CD14-positive monocyte (primary cell): ENCODE data around the gene MED12L. TPM values are rescaled to one million over a fixed set of nuclear protein-coding genes. Genes with fewer than 3 reads are reported as not detected.

Experiments used
- DNase-seq, 3 donors: peaks; one replicate each; pipeline ENCODE4 v3.0.0-alpha.2; 2011 to 2022
- H2AFZ ChIP-seq: 2 replicates; pipeline ENCODE4 v1.6.0; 2012; ENCODE audit warnings: mild to moderate bottlenecking, low read depth, low read length, inconsistent platforms; ENCODE audit not compliant: insufficient read depth, poor library complexity, severe bottlenecking
- H3K27ac ChIP-seq, 2 donors: 1 replicate in 1 of 2; 2 replicates in 1 of 2; pipeline ENCODE4 v1.5.1; 2012 to 2013; ENCODE audit warnings: low read length in 2 of 2, control low read depth in 1 of 2, inconsistent platforms in 1 of 2, low read depth in 1 of 2, mild to moderate bottlenecking in 1 of 2
- H3K27me3 ChIP-seq, 2 donors: one replicate each; pipeline versions ENCODE4 v1.6.0 to v1.6.1; 2011 to 2013; ENCODE audit warnings: low read length in 2 of 2; ENCODE audit not compliant: control insufficient read depth in 2 of 2, insufficient read depth in 2 of 2
- H3K36me3 ChIP-seq, 2 donors: replicated peaks in 1 of 2; 1 replicate in 1 of 2; 2 replicates in 1 of 2; pipeline versions ENCODE4 v1.5.1 to v1.6.1; 2012 to 2013; ENCODE audit warnings: low read length in 2 of 2, control low read depth in 1 of 2, inconsistent platforms in 1 of 2, mild to moderate bottlenecking in 1 of 2; ENCODE audit not compliant: insufficient read depth in 2 of 2, control insufficient read depth in 1 of 2
- H3K4me1 ChIP-seq, 2 donors: 1 replicate in 1 of 2; 2 replicates in 1 of 2; pipeline versions ENCODE4 v1.5.1 to v1.6.1; 2012 to 2013; ENCODE audit warnings: low read length in 2 of 2, control low read depth in 1 of 2, inconsistent platforms in 1 of 2, mild to moderate bottlenecking in 1 of 2, moderate library complexity in 1 of 2; ENCODE audit not compliant: insufficient read depth in 2 of 2, control insufficient read depth in 1 of 2
- H3K4me2 ChIP-seq: replicated peaks from 2 replicates; pipeline ENCODE3; 2012; ENCODE audit warnings: low read length, moderate library complexity, mild to moderate bottlenecking; ENCODE audit not compliant: poor library complexity, severe bottlenecking; ENCODE audit errors: extremely low read depth
- H3K4me3 ChIP-seq, 3 experiments: fragments of 200-600 bp in 1 of 3; sonication (generic) in 1 of 3; replicated peaks in 1 of 3; 1 replicate in 2 of 3; 2 replicates in 1 of 3; pipeline ENCODE4 v1.5.1; 2011 to 2013; ENCODE audit warnings: low read length in 3 of 3, mild to moderate bottlenecking in 3 of 3, control low read depth in 2 of 3, low read depth in 2 of 3, inconsistent platforms in 1 of 3, moderate library complexity in 1 of 3
- H3K79me2 ChIP-seq: 2 replicates; pipeline ENCODE4 v1.6.0; 2012; ENCODE audit warnings: mild to moderate bottlenecking, control low read depth, inconsistent platforms, low read length, moderate library complexity; ENCODE audit not compliant: insufficient read depth
- H3K9ac ChIP-seq: 2 replicates; pipeline ENCODE4 v1.6.0; 2017; ENCODE audit warnings: low read length, mild to moderate bottlenecking; ENCODE audit not compliant: insufficient read depth, poor library complexity, severe bottlenecking
- H3K9me3 ChIP-seq, 2 donors: replicated peaks in 1 of 2; 1 replicate in 1 of 2; 2 replicates in 1 of 2; pipeline versions ENCODE4 v1.5.1 to v1.6.1; 2012 to 2013; ENCODE audit warnings: low read length in 2 of 2, control low read depth in 1 of 2; ENCODE audit not compliant: control insufficient read depth in 1 of 2, insufficient read depth in 1 of 2
- H4K20me1 ChIP-seq: 2 replicates; pipeline ENCODE4 v1.6.0; 2012; ENCODE audit warnings: mild to moderate bottlenecking, low read length, control low read depth, moderate library complexity; ENCODE audit not compliant: insufficient read depth
- H3K27ac Mint-ChIP-seq, 7 donors: one replicate each; pipeline ENCODE4 v1.8.0; 2020; ENCODE audit warnings: mild to moderate bottlenecking in 7 of 7, mixed read lengths in 7 of 7, moderate library complexity in 6 of 7, inconsistent platforms in 2 of 7
- H3K27me3 Mint-ChIP-seq, 3 donors: one replicate each; pipeline ENCODE4 v1.8.0; 2021 to 2022; ENCODE audit warnings: low read depth in 3 of 3, mild to moderate bottlenecking in 3 of 3, mixed read lengths in 3 of 3, moderate library complexity in 3 of 3, inconsistent platforms in 1 of 3
- H3K36me3 Mint-ChIP-seq, 2 donors: one replicate each; pipeline ENCODE4 v1.8.0; 2020; ENCODE audit warnings: mixed read lengths in 2 of 2, inconsistent platforms in 1 of 2, mild to moderate bottlenecking in 1 of 2
- H3K4me1 Mint-ChIP-seq: one replicate; pipeline ENCODE4 v1.8.0; 2020; ENCODE audit warnings: mild to moderate bottlenecking, mixed read lengths
- H3K4me3 Mint-ChIP-seq, 2 donors: one replicate each; pipeline ENCODE4 v1.8.0; 2020; ENCODE audit warnings: mild to moderate bottlenecking in 2 of 2, mixed read lengths in 2 of 2, moderate library complexity in 1 of 2
- H3K9me3 Mint-ChIP-seq, 7 donors: one replicate each; pipeline ENCODE4 v1.8.0; 2020 to 2022; ENCODE audit warnings: mixed read lengths in 7 of 7, mild to moderate bottlenecking in 6 of 7, moderate library complexity in 6 of 7, inconsistent platforms in 2 of 7
- WGBS: methylation state at CpG from one replicate; pipeline ENCODE4 v1.1.5; 2013; ENCODE audit warnings: missing lambda C conversion rate; ENCODE audit not compliant: insufficient coverage; 5-methylcytosine and 5-hydroxymethylcytosine counted together
- intact Hi-C, 2 donors: fragments of 100-400 bp; cut with micrococcal nuclease; formaldehyde crosslinking; loops; one replicate each; pipeline versions ENCODE4 v1.15.0 to v1.15.1; 2023
- polyA plus RNA-seq, 3 donors: library from polyadenylated mRNA; depleted of rRNA in 1 of 3; unstranded in 2 of 3; stranded (reverse) in 1 of 3; fragments of 300-500 nt in 2 of 3; fragments of >200 nt in 1 of 3; fragmentation: Illumina TruSeq in 2 of 3; gene quantifications; 1 replicate in 2 of 3; 2 replicates in 1 of 3; pipeline ENCODE4 v1.2.3, GENCODE V29; 2012 to 2021
- TF ChIP-seq, protein P1 (sequence below): fragments of 200-600 bp; IDR thresholded peaks from one replicate; pipeline ENCODE4 v1.8.0; 2022; ENCODE audit warnings: antibody characterized with exemption, mild to moderate bottlenecking

The MED12L gene
- polyA plus RNA-seq, 3 donors, result 0.12 to 0.29 TPM; not detected in 1

DNA sequence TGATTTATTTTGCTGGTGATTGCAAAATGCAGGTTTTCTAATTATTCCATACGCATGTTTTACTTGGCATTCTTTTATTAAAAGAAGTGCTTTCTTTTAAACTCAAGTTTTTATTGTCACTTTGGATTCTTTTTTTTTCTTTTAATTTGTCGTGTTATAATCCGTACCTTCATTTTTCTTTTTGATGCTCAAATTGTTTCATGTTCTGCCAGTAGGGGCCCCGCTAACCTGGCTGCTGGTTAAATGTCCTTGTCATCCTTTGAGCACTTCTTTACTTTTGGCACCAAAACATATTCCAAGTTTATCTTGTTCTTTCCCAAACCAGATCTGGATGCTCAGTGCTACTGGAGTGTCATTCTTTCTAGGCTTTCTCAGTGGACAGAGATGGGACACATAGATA is 31.6 kb downstream of the MED12L start:
- H3K27ac Mint-ChIP-seq, result no peak overlapping the region
- Histone ChIP-seq H3K9ac (no peak overlapping the region), H3K4me2 (no peak overlapping the region), H3K27me3 (no peaks in the 10 kb centered on the region), H3K36me3 (no peaks in the 10 kb centered on the region), H3K79me2 (no peaks in the 10 kb centered on the region), H3K4me1 (no peaks in the 10 kb centered on the region), H3K27ac (no peak overlapping the region), H4K20me1 (no peaks in the 10 kb centered on the region), H2AFZ (no peak overlapping the region), H3K4me3 (no peak overlapping the region), H3K9me3 (no peaks in the 10 kb centered on the region)
- no peaks in the 10 kb centered on the region for H3K9me3 Mint-ChIP-seq
- no peaks in the 10 kb centered on the region for H3K36me3 Mint-ChIP-seq
- intact Hi-C loops, result no loop called here
- no peak overlapping the region for H3K4me3 Mint-ChIP-seq
- no peak for DNase-seq
- 90% methylated on average over 3 of the region's 4 CpGs for WGBS
- TF ChIP-seq, protein P1, sequence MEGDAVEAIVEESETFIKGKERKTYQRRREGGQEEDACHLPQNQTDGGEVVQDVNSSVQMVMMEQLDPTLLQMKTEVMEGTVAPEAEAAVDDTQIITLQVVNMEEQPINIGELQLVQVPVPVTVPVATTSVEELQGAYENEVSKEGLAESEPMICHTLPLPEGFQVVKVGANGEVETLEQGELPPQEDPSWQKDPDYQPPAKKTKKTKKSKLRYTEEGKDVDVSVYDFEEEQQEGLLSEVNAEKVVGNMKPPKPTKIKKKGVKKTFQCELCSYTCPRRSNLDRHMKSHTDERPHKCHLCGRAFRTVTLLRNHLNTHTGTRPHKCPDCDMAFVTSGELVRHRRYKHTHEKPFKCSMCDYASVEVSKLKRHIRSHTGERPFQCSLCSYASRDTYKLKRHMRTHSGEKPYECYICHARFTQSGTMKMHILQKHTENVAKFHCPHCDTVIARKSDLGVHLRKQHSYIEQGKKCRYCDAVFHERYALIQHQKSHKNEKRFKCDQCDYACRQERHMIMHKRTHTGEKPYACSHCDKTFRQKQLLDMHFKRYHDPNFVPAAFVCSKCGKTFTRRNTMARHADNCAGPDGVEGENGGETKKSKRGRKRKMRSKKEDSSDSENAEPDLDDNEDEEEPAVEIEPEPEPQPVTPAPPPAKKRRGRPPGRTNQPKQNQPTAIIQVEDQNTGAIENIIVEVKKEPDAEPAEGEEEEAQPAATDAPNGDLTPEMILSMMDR, result no peak
- no peaks in the 10 kb centered on the region for H3K27me3 Mint-ChIP-seq
- H3K4me1 Mint-ChIP-seq, result no peaks in the 10 kb centered on the region

DNA sequence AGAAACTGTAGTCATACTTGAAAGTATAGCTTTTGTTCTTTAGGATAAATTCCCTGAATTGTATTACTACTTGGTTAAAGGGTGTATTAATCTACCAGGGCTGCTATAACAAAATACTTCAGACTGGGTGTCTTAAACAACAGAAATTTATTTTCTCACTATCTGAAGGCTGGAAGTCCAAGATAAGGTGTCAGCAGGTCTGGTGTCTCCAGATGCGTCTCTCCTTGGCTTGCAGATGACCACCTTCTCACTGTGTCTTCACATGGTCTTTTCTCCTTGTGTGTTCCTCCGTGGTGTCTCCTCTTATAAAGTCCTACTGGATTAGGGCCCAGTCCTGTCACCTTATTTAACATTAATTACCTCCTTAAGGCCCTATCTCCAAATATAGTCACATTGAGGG is 33.7 kb downstream of the MED12L start:
- WGBS, result no CpG with 5 or more reads among the region's 2 CpGs
- Mint-ChIP-seq H3K4me3 (no peak overlapping the region), H3K36me3 (no peaks in the 10 kb centered on the region), H3K27me3 (no peaks in the 10 kb centered on the region), H3K9me3 (no peaks in the 10 kb centered on the region), H3K27ac (no peak overlapping the region), H3K4me1 (no peaks in the 10 kb centered on the region)
- H3K79me2 ChIP-seq, result no peaks in the 10 kb centered on the region
- H2AFZ ChIP-seq, result no peak overlapping the region
- H3K27me3 ChIP-seq, result no peaks in the 10 kb centered on the region
- intact Hi-C loops, result no loop called here
- no peak overlapping the region for H3K4me3 ChIP-seq
- no peaks in the 10 kb centered on the region for H3K9me3 ChIP-seq
- no peak for DNase-seq
- no peaks in the 10 kb centered on the region for H4K20me1 ChIP-seq
- no peak overlapping the region for H3K27ac ChIP-seq
- H3K36me3 ChIP-seq, result no peaks in the 10 kb centered on the region
- no peaks in the 10 kb centered on the region for H3K4me1 ChIP-seq
- no peak overlapping the region for H3K9ac ChIP-seq
- H3K4me2 ChIP-seq, result no peak overlapping the region
- TF ChIP-seq, protein P1, result no peak
